CD4-positive, alpha-beta T cell treated with Interleukin-1 beta for 1 hour (primary cell): ENCODE data around the gene PLD1.
A peak's percentile ranks its signal among the peaks of the same experiment; 100 is the strongest.
"Not testable (repeated sequence)": the region's sequence is repeated elsewhere in the genome, so short reads cannot be mapped to it uniquely, and the experiment has no call there.

Experiments
- DNase-seq, 2 donors: peaks; one replicate each; pipeline ENCODE4 v3.0.0-alpha.2; 2020 to 2022

PLD1 gene

GRCh38 chr3:171815973-171816595 is 5.8 kb upstream of the PLD1 start:
- no peak for DNase-seq

GRCh38 chr3:171814662-171815061 is 4.4 kb upstream of the PLD1 start:
- DNase-seq, result not testable (repeated sequence)

GRCh38 chr3:171813897-171814460 is 3.7 kb upstream of the PLD1 start:
- DNase-seq, result peak; percentile 13 to 58

- DNase-seq, result no peak
Measured at GRCh38 chr3:171813278-171813896, 3.1 kb upstream of the PLD1 start.

GRCh38 chr3:171812811-171813210 is 2.5 kb upstream of the PLD1 start:
- DNase-seq, result no peak

DNA sequence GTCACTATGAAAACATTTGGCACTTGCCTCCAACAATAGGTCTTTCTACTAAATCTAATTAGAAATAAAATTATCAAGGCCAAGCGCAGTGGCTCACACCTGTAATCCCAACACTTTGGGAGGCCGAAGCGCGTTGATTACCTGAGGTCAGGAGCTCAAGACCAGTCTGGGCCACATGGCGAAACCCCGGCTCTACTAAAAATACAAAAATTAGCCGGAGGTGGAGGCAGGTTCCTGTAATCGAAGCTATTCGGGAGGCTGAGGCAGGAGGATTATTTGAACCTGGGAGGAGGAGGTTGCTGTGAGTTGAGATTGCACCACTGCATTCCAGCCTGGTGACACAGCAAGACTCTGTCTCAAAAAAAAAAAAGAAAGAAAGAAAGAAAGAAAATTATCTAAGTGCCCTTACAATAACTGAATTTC is 1.6 kb upstream of the PLD1 start:
- no peak for DNase-seq

DNA sequence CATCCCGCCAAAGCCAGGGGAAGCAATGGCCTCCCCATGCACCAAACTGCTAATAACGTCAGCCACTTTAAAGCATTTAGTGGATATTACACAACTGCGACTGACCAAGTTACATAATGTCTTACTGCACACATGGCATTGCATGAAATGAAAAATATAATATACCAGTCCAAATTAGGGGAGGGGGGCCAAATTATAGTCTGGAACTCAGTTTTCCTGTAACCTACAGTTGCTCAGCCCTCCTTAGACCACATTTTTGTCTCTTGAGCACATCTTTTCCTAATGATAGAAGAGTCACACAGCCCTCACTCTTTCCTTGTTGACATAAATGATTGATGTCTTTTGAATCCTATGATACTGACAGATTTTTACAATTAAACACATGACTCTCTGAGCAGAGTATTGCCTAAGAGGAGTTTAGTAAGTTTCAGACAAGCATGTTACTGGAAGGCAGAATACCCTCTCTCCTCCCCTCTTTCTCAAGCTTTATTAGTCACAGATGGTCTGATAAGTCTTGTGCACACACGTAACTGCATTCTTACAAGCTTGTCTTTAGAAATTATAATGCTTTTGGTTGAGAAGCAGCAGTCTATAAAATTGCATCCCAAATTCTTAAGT is 1.1 kb upstream of the PLD1 start:
- no peak for DNase-seq

DNA sequence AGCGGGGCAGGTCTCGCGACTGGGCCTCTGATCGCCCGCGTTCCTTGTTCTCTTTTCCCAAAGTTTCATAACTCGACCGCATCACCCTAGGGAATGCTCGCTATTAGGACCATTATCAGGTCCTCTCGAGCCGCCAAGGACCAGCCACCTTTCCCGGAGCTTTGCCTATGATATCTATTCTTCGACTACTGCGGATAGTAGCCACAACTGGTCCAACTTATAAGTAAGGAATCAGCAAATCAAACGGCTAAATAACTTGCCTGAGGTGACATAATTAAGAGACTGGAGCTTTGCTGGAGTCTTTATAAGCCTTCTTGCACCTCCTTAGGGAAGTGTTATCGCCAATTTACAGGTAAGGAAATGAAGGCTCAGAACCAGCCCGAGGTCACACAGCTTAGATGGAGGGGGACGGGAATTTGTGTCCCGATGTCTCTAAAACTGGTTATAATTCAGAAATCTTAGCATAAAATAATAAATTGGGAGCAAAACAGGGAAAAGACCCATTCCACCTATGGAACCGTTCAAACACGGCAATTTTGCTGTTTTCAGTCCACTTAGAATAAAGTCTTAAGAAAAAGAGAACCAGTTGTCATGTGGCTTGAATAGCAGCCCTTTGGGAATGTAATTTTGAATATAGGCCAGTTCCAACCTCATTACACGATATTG is 479 bp upstream of the PLD1 start:
- DNase-seq, result no peak

DNA sequence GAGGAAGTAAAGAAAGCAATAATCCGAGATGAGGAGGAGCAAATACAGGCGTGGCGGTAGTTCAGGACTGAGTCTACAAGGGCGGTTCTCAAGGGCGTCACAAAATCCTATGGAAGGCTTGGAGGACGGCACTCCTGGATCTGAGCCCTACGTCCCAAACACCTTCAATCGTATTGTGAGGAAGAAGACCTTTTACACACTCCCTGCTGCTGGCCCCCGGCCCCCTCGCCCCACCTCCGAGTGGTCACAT is 747 bp downstream of the PLD1 start:
- no peak for DNase-seq

DNA sequence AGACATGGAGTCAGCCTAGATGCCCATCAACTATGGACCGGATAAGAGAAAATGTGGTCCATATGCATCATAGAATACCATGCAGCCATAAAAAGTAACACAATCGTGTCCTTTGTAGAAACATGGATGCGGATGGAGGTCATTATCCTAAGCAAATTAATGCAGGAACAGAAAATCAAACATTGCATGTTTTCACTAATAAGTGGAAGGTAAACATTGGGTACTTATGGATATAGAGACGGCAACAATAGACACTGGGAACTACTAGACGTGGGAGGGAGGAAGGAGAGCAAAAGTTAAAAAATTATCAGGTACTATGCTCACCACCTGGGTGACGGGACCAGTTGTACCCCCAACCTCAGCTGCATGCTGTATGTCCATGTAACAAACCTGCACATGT is 2.5 kb downstream of the PLD1 start:
- DNase-seq, result no peak

DNA sequence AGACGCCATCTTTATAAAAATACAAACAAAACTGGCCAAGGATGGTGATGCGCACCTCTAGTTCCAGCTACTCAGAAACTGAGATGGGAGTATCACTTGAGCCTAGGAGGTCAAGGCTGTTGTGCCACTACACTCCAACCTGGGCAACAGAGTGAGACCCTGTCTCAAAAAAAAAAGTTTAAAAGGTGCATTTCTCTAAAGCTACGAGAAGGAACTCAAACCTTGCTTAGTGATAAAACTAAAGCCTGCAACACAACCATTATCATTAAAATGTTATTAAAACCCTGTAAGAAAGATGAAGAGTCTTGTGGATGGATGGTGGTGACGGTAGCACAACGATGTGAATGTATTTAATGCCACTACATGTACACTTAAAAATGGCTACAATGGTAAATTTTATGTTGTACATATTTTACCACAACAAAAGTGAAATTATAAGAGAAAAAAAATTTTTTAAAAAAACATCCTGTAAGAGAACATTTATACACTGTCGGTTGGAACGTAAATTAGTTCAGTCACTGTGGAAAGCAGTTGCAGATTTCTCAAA is 3.1 kb downstream of the PLD1 start:
- DNase-seq, result no peak

- no peak for DNase-seq
Measured at GRCh38 chr3:171806200-171807128, 3.8 kb downstream of the PLD1 start.

DNA sequence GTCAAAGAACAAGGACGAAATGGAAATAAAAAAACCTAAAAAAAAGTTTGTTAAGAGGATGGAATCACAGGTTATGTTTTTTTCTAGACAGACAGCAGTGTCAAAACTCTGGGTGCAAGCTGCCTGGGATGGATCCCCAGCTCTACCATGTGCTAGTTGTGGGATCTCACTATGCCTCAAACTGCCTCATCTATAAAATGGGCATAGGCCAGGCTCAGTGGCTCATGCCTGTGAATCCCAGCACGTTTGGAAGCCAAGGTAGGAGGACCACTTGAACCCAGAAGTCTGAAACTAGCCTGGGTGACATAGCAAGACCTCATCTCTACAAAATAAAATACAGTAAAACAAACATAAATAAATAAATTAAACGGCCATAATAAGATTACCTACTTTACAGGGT is 4.6 kb downstream of the PLD1 start:
- DNase-seq, result no peak

DNA sequence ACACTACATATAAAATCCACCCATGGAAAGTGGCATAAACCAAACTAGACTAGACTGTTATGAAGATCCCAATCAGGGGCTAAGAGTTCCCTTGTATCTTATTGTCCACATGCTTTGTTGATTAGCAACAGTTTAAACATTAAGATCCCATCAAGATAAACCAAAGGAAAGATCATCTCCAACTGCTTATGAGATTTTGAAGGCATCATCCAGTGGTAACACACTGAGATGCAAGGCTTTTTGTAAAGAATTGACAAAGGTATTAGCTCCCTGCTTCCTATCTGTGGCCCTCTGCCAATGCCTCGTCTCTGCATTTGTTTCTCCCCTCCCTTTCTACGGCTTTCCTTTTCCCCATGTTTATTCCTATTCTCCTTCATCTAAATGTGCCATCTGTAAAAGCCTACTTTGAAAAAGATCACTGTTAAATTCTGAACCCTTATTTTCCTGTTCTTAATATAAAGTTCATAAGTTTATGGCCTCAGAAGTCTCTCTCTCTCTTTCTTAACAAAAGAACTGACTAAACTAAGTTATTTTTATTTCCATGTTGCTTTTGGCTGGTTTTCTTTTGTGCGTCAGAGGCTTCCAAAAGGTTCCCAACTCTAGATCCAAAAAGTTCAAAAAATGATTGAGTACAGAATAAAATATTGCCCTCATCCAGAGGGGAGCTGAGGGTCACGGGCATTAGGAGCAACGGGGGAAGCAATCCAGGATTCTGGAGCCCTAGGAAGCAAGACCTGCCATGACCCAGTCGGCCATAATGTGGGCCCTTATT is 5.5 kb downstream of the PLD1 start:
- DNase-seq, result no peak

DNA sequence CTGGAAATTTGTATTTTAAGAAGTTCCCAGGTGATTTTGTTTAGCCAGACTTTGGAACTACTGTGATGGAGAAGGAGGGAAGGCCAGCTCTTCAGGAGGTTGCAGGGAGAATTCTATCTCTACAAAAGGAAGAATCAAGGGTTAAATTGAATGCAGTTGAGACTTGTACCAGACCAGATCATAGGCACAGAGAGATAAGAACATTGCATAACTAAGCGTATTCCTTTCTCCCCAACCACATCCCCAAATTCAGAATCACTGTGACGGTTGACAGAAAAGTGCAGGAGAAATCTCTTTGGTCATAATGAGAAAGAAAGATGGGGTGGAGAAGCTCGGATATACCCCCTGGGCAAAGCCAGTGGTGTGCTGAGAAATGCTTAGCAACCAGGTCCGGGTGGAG is 7.2 kb downstream of the PLD1 start:
- DNase-seq, result no peak

GRCh38 chr3:171802590-171802956 is 7.7 kb downstream of the PLD1 start:
- no peak for DNase-seq

DNA sequence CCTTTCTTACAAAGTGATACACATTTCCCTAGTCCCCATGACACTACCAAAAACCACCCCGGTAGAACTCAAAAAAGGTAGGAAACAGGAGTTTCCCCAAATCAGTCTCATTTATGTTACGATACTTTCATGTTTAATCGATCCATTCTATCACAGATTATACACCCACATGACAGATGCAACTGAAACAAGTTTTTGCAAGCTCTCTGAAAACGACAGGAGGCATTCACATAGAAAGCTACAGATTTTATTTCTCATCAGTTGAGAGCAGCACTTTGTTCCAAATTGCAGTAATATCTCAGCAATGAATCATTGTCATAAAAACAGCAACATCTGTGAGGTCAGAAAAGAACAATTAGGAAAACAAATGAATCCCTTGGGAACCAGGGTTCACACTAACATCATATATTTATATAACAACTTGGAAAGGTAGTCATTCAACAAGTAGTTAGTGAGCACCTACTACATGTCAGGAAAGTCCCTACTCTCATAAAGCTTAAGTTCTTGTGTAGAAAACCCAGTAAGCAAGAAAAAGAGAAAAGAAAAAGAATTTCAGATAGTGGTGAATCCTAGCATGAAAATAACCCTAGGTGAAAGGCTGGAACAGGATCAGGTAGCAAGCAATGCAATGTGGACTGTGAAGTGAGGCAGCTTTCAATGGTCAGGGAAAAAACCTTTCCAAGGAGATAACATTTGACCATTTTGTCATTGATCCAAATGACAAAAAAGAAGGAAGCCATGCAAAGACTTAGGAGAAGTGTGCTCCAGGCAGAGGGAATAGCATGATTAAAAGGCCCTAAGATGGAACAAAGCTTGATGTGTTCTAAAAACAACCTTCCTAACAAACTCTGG is 8.3 kb downstream of the PLD1 start:
- no peak for DNase-seq

DNA sequence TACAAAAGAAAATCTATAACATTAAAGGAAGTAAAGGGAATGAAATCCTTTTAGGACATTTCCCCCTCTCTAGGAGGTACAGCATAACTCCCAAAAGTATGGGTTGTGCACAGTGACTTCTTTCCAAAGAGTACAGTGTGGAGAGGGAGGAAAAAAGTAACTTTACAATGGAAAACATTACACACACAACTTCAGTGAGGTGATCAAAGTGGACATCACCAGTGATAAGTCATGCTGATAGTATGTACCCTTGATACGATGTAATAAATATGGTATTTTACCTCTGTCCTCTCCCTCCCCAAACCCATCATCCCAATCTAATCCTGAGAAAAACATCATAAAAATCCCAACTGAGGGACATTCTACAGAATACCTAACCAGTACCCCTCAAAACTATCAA is 10.8 kb downstream of the PLD1 start:
- DNase-seq, result no peak

- no peak for DNase-seq
Measured at GRCh38 chr3:171797873-171798272, 12.4 kb downstream of the PLD1 start.

DNA sequence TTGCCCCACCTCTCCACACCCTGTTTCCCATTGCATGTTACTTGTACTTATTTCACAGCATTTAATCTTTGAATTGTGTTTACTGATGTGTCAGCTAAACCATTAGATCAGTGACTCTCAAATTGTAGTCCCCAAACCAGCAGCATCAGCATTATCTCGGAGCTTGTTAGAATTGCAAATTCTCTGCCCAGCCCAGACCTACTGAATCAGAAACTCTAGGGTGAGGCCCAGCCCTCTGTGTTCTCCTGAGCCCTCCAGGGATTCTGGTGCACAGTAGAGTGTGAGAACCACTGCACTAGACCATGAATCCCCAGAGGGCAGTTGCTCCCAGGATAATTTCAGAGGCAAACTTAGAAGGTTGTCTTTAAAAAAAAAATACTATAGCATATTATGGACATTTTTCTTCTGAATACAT is 13.0 kb downstream of the PLD1 start:
- DNase-seq, result no peak
